ENCODE measurements around the gene DDX28.

DNA sequence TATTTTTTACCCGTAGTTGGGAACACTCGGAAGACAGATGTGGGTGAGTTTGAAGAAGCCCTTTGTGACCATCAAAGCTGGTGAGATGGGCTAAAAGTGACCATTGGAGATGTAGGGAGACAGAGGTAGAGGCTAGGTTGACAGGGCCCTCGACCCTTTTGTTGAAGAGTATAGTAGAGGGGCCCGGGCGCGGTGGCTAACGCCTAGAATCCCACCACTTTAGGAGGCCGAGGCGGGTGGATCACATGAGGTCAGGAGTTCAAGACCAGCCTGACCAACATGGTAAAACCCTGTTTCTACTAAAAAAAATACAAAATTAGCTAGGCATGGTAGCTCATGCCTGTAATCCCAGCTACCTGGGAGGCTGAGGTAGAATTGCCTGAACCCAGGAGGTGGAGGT is 45.9 kb upstream of the DDX28 start:
- TF ChIP-seq USF2 (IDR thresholded peaks at IDR 0.05; ENCODE audit: low read depth, low read length) (no peak), POLR2A (IDR thresholded peaks at IDR 0.05; ENCODE audit: low read depth, low read length) (no peak), RAD21 (IDR thresholded peaks at IDR 0.05; ENCODE audit: low read length) (no peak), RFX5 (IDR thresholded peaks at IDR 0.05; ENCODE audit: low read depth, low read length) (no peak), MAZ (IDR thresholded peaks at IDR 0.05; ENCODE audit: borderline replicate concordance, low read depth, low read length) (no peak), RCOR1 (IDR thresholded peaks at IDR 0.05; ENCODE audit: insufficient replicate concordance, low read length) (no peak), BHLHE40 (IDR thresholded peaks at IDR 0.05; ENCODE audit: low read depth, low read length) (no peak), MAFK (IDR thresholded peaks at IDR 0.05; ENCODE audit: low read depth, low read length) (no peak), SMC3 (IDR thresholded peaks at IDR 0.05; ENCODE audit: low read depth, low read length) (no peak)
- TF ChIP-seq, protein P1, sequence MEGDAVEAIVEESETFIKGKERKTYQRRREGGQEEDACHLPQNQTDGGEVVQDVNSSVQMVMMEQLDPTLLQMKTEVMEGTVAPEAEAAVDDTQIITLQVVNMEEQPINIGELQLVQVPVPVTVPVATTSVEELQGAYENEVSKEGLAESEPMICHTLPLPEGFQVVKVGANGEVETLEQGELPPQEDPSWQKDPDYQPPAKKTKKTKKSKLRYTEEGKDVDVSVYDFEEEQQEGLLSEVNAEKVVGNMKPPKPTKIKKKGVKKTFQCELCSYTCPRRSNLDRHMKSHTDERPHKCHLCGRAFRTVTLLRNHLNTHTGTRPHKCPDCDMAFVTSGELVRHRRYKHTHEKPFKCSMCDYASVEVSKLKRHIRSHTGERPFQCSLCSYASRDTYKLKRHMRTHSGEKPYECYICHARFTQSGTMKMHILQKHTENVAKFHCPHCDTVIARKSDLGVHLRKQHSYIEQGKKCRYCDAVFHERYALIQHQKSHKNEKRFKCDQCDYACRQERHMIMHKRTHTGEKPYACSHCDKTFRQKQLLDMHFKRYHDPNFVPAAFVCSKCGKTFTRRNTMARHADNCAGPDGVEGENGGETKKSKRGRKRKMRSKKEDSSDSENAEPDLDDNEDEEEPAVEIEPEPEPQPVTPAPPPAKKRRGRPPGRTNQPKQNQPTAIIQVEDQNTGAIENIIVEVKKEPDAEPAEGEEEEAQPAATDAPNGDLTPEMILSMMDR (conservative IDR thresholded peaks at IDR 0.05; ENCODE audit: low read depth, low read length) = no peak
